Duodenal mucosa (tissue), 2 donors: Measurements from ENCODE around the gene TTLL10.

Experiments
- H3K27ac ChIP-seq: one replicate; pipeline ENCODE4 v1.7.0; 2013; ENCODE audit warnings: low read depth, low read length
- H3K27me3 ChIP-seq, 2 donors: one replicate each; pipeline ENCODE4 v1.7.0; 2013; ENCODE audit warnings: low read length in 2 of 2, control low read depth in 1 of 2; ENCODE audit not compliant: insufficient read depth in 2 of 2, control insufficient read depth in 1 of 2
- H3K36me3 ChIP-seq, 2 donors: one replicate each; pipeline ENCODE4 v1.7.0; 2013; ENCODE audit warnings: low read length in 2 of 2, control low read depth in 1 of 2; ENCODE audit not compliant: insufficient read depth in 2 of 2, control insufficient read depth in 1 of 2
- H3K4me1 ChIP-seq, 2 donors: one replicate each; pipeline ENCODE4 v1.7.0; 2013; ENCODE audit warnings: low read length in 2 of 2, control low read depth in 1 of 2; ENCODE audit not compliant: insufficient read depth in 2 of 2, control insufficient read depth in 1 of 2
- H3K4me3 ChIP-seq, 2 donors: one replicate each; pipeline ENCODE4 v1.7.0; 2013; ENCODE audit warnings: low read length in 2 of 2, low read depth in 1 of 2
- H3K9ac ChIP-seq, 2 donors: one replicate each; pipeline ENCODE4 v1.7.0; 2013; ENCODE audit warnings: low read length in 2 of 2, low read depth in 1 of 2
- H3K9me3 ChIP-seq, 2 donors: one replicate each; pipeline ENCODE4 v1.7.0; 2013; ENCODE audit warnings: low read length in 2 of 2, control low read depth in 1 of 2; ENCODE audit not compliant: control insufficient read depth in 1 of 2

The TTLL10 gene

GRCh38 chr1:1132042-1132950, 41.4 kb upstream of the TTLL10 start:
- peaks cover 33 to 41% of the 10 kb centered on the region in 2 donors for H3K4me1 ChIP-seq
- peak overlapping the region; percentile 88 for H3K27ac ChIP-seq
- no peaks in the 10 kb centered on the region for H3K9me3 ChIP-seq
- no peaks in the 10 kb centered on the region for H3K27me3 ChIP-seq
- peak overlapping the region; percentile 59 to 77 for H3K9ac ChIP-seq
- no peaks in the 10 kb centered on the region for H3K36me3 ChIP-seq
- H3K4me3 ChIP-seq, result peak overlapping the region; percentile 55 to 65

- peaks cover 36 to 41% of the 10 kb centered on the region in 2 donors for H3K4me1 ChIP-seq
- H3K9me3 ChIP-seq, result no peaks in the 10 kb centered on the region
- peak overlapping the region; percentile 88 for H3K27ac ChIP-seq
- peak overlapping the region; percentile 55 to 65 for H3K4me3 ChIP-seq
- H3K9ac ChIP-seq, result peak overlapping the region; percentile 59 to 77
- no peaks in the 10 kb centered on the region for H3K36me3 ChIP-seq
- no peaks in the 10 kb centered on the region for H3K27me3 ChIP-seq
These were observed 40.5 kb upstream of the TTLL10 start for GRCh38 chr1:1132956-1133750.

- no peaks in the 10 kb centered on the region for H3K27me3 ChIP-seq
- H3K9ac ChIP-seq, result no peak overlapping the region
- H3K4me1 ChIP-seq, result peaks cover 36 to 44% of the 10 kb centered on the region in 2 donors
- no peak overlapping the region for H3K4me3 ChIP-seq
- H3K36me3 ChIP-seq, result no peaks in the 10 kb centered on the region
- no peaks in the 10 kb centered on the region for H3K9me3 ChIP-seq
- no peak overlapping the region for H3K27ac ChIP-seq
These were observed 39.2 kb upstream of the TTLL10 start for GRCh38 chr1:1134300-1134970.

- H3K27ac ChIP-seq, result peak overlapping the region; percentile 70
These were observed 38.1 kb upstream of the TTLL10 start for GRCh38 chr1:1135339-1136136.

GRCh38 chr1:1136547-1137230, 37.0 kb upstream of the TTLL10 start:
- Histone ChIP-seq H3K9ac (peak overlapping the region; percentile 39 to 61), H3K27ac (peak overlapping the region; percentile 70), H3K4me1 (peaks cover 35 to 41% of the 10 kb centered on the region in 2 donors)

More at GRCh38 chr1:1135339-1136136, 38.1 kb upstream of the TTLL10 start:
- Histone ChIP-seq H3K4me3 (peak overlapping the region in 1 of 2 donors; percentile 5), H3K9me3 (no peaks in the 10 kb centered on the region), H3K9ac (peak overlapping the region; percentile 39 to 54), H3K27me3 (no peaks in the 10 kb centered on the region), H3K4me1 (peaks cover 36 to 44% of the 10 kb centered on the region in 2 donors), H3K36me3 (no peaks in the 10 kb centered on the region)

GRCh38 chr1:1137256-1138045, 36.2 kb upstream of the TTLL10 start:
- Histone ChIP-seq H3K27me3 (no peaks in the 10 kb centered on the region), H3K27ac (peak overlapping the region; percentile 62), H3K36me3 (no peaks in the 10 kb centered on the region), H3K9me3 (no peaks in the 10 kb centered on the region), H3K4me3 (peak overlapping the region in 1 of 2 donors; percentile 52), H3K9ac (peak overlapping the region in 1 of 2 donors; percentile 61), H3K4me1 (peaks cover 27 to 36% of the 10 kb centered on the region in 2 donors)

More at GRCh38 chr1:1136547-1137230, 37.0 kb upstream of the TTLL10 start:
- Histone ChIP-seq H3K4me3 (peak overlapping the region; percentile 5 to 36), H3K36me3 (no peaks in the 10 kb centered on the region), H3K27me3 (no peaks in the 10 kb centered on the region), H3K9me3 (no peaks in the 10 kb centered on the region)

- H3K27me3 ChIP-seq, result no peaks in the 10 kb centered on the region
- H3K36me3 ChIP-seq, result no peaks in the 10 kb centered on the region
- H3K9ac ChIP-seq, result no peak overlapping the region
- H3K27ac ChIP-seq, result no peak overlapping the region
- H3K4me3 ChIP-seq, result no peak overlapping the region
- no peaks in the 10 kb centered on the region for H3K9me3 ChIP-seq
- H3K4me1 ChIP-seq, result peaks cover 41 to 47% of the 10 kb centered on the region in 2 donors
These were observed 33.0 kb upstream of the TTLL10 start for GRCh38 chr1:1140673-1141072.

- Histone ChIP-seq H3K4me1 (peaks cover 34 to 41% of the 10 kb centered on the region in 2 donors), H3K9me3 (no peaks in the 10 kb centered on the region), H3K27ac (no peak overlapping the region), H3K27me3 (no peaks in the 10 kb centered on the region), H3K4me3 (no peak overlapping the region), H3K9ac (no peak overlapping the region), H3K36me3 (no peaks in the 10 kb centered on the region)
These were observed 32.3 kb upstream of the TTLL10 start for GRCh38 chr1:1141244-1141910.
